ENCODE data around the gene MYO3B. TPM values are rescaled to one million over a fixed set of nuclear protein-coding genes. Genes with fewer than 3 reads are reported as not detected.

Gene MYO3B
- total and polyA plus RNA-seq, 2 of the 8 experiments (the other 6 are each of a cell fraction or from before 2014, with no cell fraction given) = 0.17 to 0.19 TPM

DNA sequence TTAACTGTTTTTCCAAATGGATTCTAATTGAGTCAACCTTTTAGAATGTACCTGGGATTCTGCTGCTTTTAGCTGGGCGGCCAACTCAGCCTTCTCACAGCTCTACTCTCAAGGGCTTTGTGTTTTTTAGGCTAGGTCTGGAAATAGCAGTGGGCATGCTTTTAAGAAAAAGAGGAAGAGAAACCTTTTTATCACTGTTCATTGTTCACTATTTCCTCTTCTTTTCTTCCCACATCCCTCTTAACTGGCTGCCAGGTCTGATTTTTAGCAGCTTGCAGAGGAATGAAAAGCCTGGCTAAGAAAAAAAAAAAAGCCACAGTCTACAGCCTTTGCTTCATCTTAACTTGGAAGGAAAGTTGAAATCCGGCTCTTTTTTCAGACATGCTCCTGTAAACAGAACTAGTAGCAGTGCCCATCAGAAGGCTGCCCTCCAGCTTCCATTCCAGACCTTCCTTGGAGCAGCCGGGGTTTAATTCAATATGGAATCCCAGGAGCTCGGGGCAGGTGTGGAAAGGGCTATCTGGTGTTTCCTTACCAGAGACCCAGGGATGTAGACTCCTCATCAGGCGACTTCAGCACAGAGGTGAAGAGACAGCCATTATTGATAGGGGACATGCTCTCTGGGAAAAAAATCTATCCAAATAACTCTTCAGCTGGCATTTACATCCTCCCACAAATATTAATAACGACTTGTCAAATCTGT, 230.7 kb downstream of the MYO3B start:
- Histone ChIP-seq H3K27me3 (replicated peaks in 1 of 4; ENCODE audit: control insufficient read depth in 3 of 4, extremely low read depth in 1 of 4, insufficient read depth in 3 of 4, low read length in 3 of 4) (no peaks in the 10 kb centered on the region), H2BK15ac (ENCODE audit: low read length) (no peak overlapping the region), H3K23ac (ENCODE audit: insufficient read length) (no peak overlapping the region), H2BK20ac (ENCODE audit: low read length) (no peak overlapping the region), H3K9ac (replicated peaks in 1 of 4; ENCODE audit: extremely low read depth in 1 of 4, low read depth in 3 of 4, low read length in 3 of 4) (no peak overlapping the region), H3K4me1 (replicated peaks in 1 of 4; ENCODE audit: control insufficient read depth in 3 of 4, insufficient read depth in 4 of 4, low read length in 3 of 4) (no peaks in the 10 kb centered on the region), H3K23me2 (ENCODE audit: low read depth, low read length) (no peaks in the 10 kb centered on the region), H3K9me3 (ENCODE audit: insufficient read depth in 2 of 2, low read depth in 1 of 2, low read length in 1 of 2) (no peaks in the 10 kb centered on the region), H3K56ac (replicated peaks; ENCODE audit: insufficient read length, low read depth, low read length) (no peak overlapping the region), H2BK120ac (replicated peaks; ENCODE audit: low read depth, low read length) (no peak overlapping the region), H3K14ac (ENCODE audit: insufficient read length) (no peak overlapping the region), H2AK5ac (ENCODE audit: low read depth, low read length) (no peak overlapping the region), H2BK12ac (ENCODE audit: low read depth, low read length) (no peak overlapping the region), H3K36me3 (ENCODE audit: control insufficient read depth in 2 of 4, insufficient read depth in 4 of 4, low read length in 3 of 4) (no peaks in the 10 kb centered on the region), H3K27ac (ENCODE audit: low read depth, low read length) (no peak overlapping the region), H3K4me3 (ENCODE audit: extremely low read depth in 1 of 4, insufficient read depth in 2 of 4, low read depth in 3 of 4, low read length in 4 of 4) (no peak overlapping the region), H3K79me2 (ENCODE audit: control insufficient read depth in 1 of 2, insufficient read depth in 2 of 2, low read length in 2 of 2) (no peaks in the 10 kb centered on the region), H3K79me1 (ENCODE audit: low read depth, low read length) (no peaks in the 10 kb centered on the region), H2BK5ac (ENCODE audit: low read depth, low read length) (no peak overlapping the region), H4K8ac (ENCODE audit: extremely low read depth, insufficient read depth, low read length) (no peak overlapping the region), H4K91ac (replicated peaks; ENCODE audit: insufficient read length, low read length) (no peak overlapping the region), H2AFZ (ENCODE audit: low read length) (no peak overlapping the region), H3K4ac (replicated peaks; ENCODE audit: insufficient read length, low read depth, low read length) (no peak overlapping the region), H4K5ac (ENCODE audit: insufficient read length, low read depth, low read length) (no peak overlapping the region), H3K18ac (ENCODE audit: extremely low read depth, low read length) (0 out of 2 replicates have a peak overlapping the region, but pooled peaks have one; percentile 11), H3K4me2 (ENCODE audit: insufficient read depth in 1 of 2, low read depth in 2 of 2, low read length in 2 of 2) (peak overlapping the region in 1 of 2 experiments; percentile 14; a peak in 1 of 4 replicates), H4K20me1 (replicated peaks in 1 of 2; ENCODE audit: control insufficient read depth in 1 of 2, insufficient read depth in 2 of 2, low read length in 2 of 2) (no peaks in the 10 kb centered on the region)
- ChIA-PET CTCF (ENCODE audit: partially characterized antibody) (interaction anchor here (0.6 to 3.0 kb wide), 65 partner anchors 10 to 1072 kb away, joined by 3 to 32 read pairs (median 4); partner anchors contain the start of genes ERICH2 and SP5), POLR2A (ENCODE audit: partially characterized antibody) (no interaction called here)
- 61% methylated on average over 6 of the region's 6 CpGs; no CpG with 5 or more reads in 1 of the 2 experiments for WGBS, 2 experiments (ENCODE audit: extremely low coverage in 1 of 2, insufficient coverage in 1 of 2, insufficient read length in 1 of 2, insufficient replicate concordance in 2 of 2, low coverage in 1 of 2, low lambda C conversion rate in 2 of 2, missing lambda C conversion rate in 1 of 2)
- FAIRE-seq (peak; percentile 13), DNase-seq (ENCODE audit: low read depth in 1 of 2, low spot score in 2 of 2) (peak in 1 of 2 experiments; percentile 0)
- TF ChIP-seq EZH2 (IDR thresholded peaks at IDR 0.05; ENCODE audit: low read depth, low read length, severe bottlenecking) (no peak), SP4 (IDR thresholded peaks at IDR 0.05; ENCODE audit: low read length) (no peak), EP300 (IDR thresholded peaks at IDR 0.05; ENCODE audit: borderline replicate concordance in 1 of 2, low read depth in 2 of 2, low read length in 2 of 2) (no peak), EGR1 (IDR thresholded peaks at IDR 0.05; ENCODE audit: borderline replicate concordance, low read depth, low read length) (no peak), SIN3A (conservative IDR thresholded peaks at IDR 0.05 in 1 of 2, IDR thresholded peaks at IDR 0.05 in 1 of 2; ENCODE audit: low read depth in 1 of 2, low read length in 2 of 2) (no peak), TEAD4 (IDR thresholded peaks at IDR 0.05; ENCODE audit: low read depth, low read length) (no peak), KDM5A (IDR thresholded peaks at IDR 0.05; ENCODE audit: low read length) (no peak), NANOG (IDR thresholded peaks at IDR 0.05; ENCODE audit: insufficient read depth, low read depth, low read length, poor library complexity, severe bottlenecking) (no peak), SRF (IDR thresholded peaks at IDR 0.05; ENCODE audit: low read depth, low read length) (no peak), POLR2AphosphoS5 (IDR thresholded peaks at IDR 0.05; ENCODE audit: low read depth, low read length) (no peak), MAFK (IDR thresholded peaks at IDR 0.05; ENCODE audit: low read depth, low read length) (no peak), CHD2 (IDR thresholded peaks at IDR 0.05; ENCODE audit: low read length) (no peak), CEBPB (IDR thresholded peaks at IDR 0.05; ENCODE audit: low read depth, low read length) (no peak)
